ENCODE results near the gene SEC61A1. TPM values are rescaled to one million over a fixed set of nuclear protein-coding genes. Genes with fewer than 3 reads are reported as not detected.

Gene SEC61A1
- total and polyA plus RNA-seq, 8 donors: 36.8 to 200 (median 80.7) TPM

- TF ChIP-seq CTCF (IDR thresholded peaks at IDR 0.05) (no peak), POLR2A (IDR thresholded peaks at IDR 0.05) (no peak), EP300 (IDR thresholded peaks at IDR 0.05) (no peak), POLR2AphosphoS5 (IDR thresholded peaks at IDR 0.05) (no peak)
- Histone ChIP-seq H3K4me1 (peaks cover 38 to 55% (median 51%) of the 10 kb centered on the region in 4 donors), H3K9me3 (no peaks in the 10 kb centered on the region), H3K27ac (no peak overlapping the region), H3K4me3 (no peak overlapping the region), H3K36me3 (peaks cover 0 to 70% (median 53%) of the 10 kb centered on the region in 4 donors), H3K27me3 (no peaks in the 10 kb centered on the region)
- no peak for DNase-seq
- 73 to 86% (median 81%) methylated on average over 10 of the region's 10 CpGs for WGBS, 5 donors
- intact Hi-C loops (cut with DNase I; ENCODE audit: low total_unique reads): no loop called here
These were observed 30.3 kb downstream of the SEC61A1 start for GRCh38 chr3:128082546-128082945.

GRCh38 chr3:128083396-128083795 is 31.2 kb downstream of the SEC61A1 start:
- peak in 1 of 2 donors; percentile 32 for DNase-seq
- WGBS, 5 donors: 67 to 81% (median 73%) methylated on average over 5 to 10 of the region's 10 CpGs
- intact Hi-C loops (cut with DNase I; ENCODE audit: low total_unique reads): no loop called here
- Histone ChIP-seq H3K36me3 (peaks cover 0 to 75% (median 54%) of the 10 kb centered on the region in 4 donors), H3K27ac (peak overlapping the region in 3 of 5 donors; percentile 51 to 72 (median 66)), H3K4me3 (no peak overlapping the region), H3K9me3 (no peaks in the 10 kb centered on the region), H3K4me1 (peaks cover 38 to 54% (median 48%) of the 10 kb centered on the region in 4 donors), H3K27me3 (no peaks in the 10 kb centered on the region)
- TF ChIP-seq EP300 (IDR thresholded peaks at IDR 0.05) (no peak), POLR2A (IDR thresholded peaks at IDR 0.05) (no peak), CTCF (IDR thresholded peaks at IDR 0.05) (no peak), POLR2AphosphoS5 (IDR thresholded peaks at IDR 0.05) (no peak)

- Histone ChIP-seq H3K4me1 (peaks cover 38 to 54% (median 48%) of the 10 kb centered on the region in 4 donors), H3K4me3 (no peak overlapping the region), H3K9me3 (no peaks in the 10 kb centered on the region), H3K36me3 (peaks cover 0 to 71% (median 51%) of the 10 kb centered on the region in 4 donors), H3K27ac (peak overlapping the region; percentile 44 to 72 (median 62)), H3K27me3 (no peaks in the 10 kb centered on the region)
- intact Hi-C loops (cut with DNase I; ENCODE audit: low total_unique reads): no loop called here
- peak in 1 of 2 donors; percentile 62 for DNase-seq
- WGBS, 5 donors: 37 to 48% (median 40%) methylated on average over 9 of the region's 9 CpGs
- TF ChIP-seq POLR2AphosphoS5 (IDR thresholded peaks at IDR 0.05) (peak in 2 of 3 donors; percentile 21 to 60), POLR2A (IDR thresholded peaks at IDR 0.05) (no peak)
These were observed 31.9 kb downstream of the SEC61A1 start for GRCh38 chr3:128083980-128084674.

- no peak for TF ChIP-seq EP300 (IDR thresholded peaks at IDR 0.05)
- no peak for TF ChIP-seq CTCF (IDR thresholded peaks at IDR 0.05)
- no peak for TF ChIP-seq POLR2AphosphoS5 (IDR thresholded peaks at IDR 0.05)
- no peak for TF ChIP-seq POLR2A (IDR thresholded peaks at IDR 0.05)
- intact Hi-C loops (cut with DNase I; ENCODE audit: low total_unique reads): no loop called here
- H3K4me3 ChIP-seq: no peak overlapping the region
- 23 to 46% (median 38%) methylated on average over 6 of the region's 6 CpGs for WGBS, 5 donors
- H3K27ac ChIP-seq: peak overlapping the region; percentile 51 to 72 (median 66)
- no peaks in the 10 kb centered on the region for H3K9me3 ChIP-seq
- peaks cover 0 to 68% (median 49%) of the 10 kb centered on the region in 4 donors for H3K36me3 ChIP-seq
- H3K4me1 ChIP-seq: peaks cover 38 to 54% (median 48%) of the 10 kb centered on the region in 4 donors
- DNase-seq: no peak
- no peaks in the 10 kb centered on the region for H3K27me3 ChIP-seq
These were observed 32.4 kb downstream of the SEC61A1 start for GRCh38 chr3:128084675-128085021.

- no peak for DNase-seq
- intact Hi-C loops (cut with DNase I; ENCODE audit: low total_unique reads): no loop called here
- no peaks in the 10 kb centered on the region for H3K27me3 ChIP-seq
- H3K9me3 ChIP-seq: no peaks in the 10 kb centered on the region
- 96 to 100% (median 100%) methylated on average over 1 of the region's 1 CpG for WGBS, 5 donors
- H3K36me3 ChIP-seq: peaks cover 0 to 51% (median 32%) of the 10 kb centered on the region in 4 donors
- peaks cover 11 to 24% (median 19%) of the 10 kb centered on the region in 4 donors for H3K4me1 ChIP-seq
- no peak overlapping the region for H3K4me3 ChIP-seq
- H3K27ac ChIP-seq: no peak overlapping the region
- TF ChIP-seq EP300 (IDR thresholded peaks at IDR 0.05) (no peak), CTCF (IDR thresholded peaks at IDR 0.05) (no peak), POLR2A (IDR thresholded peaks at IDR 0.05) (no peak), POLR2AphosphoS5 (IDR thresholded peaks at IDR 0.05) (no peak)
These were observed 36.9 kb downstream of the SEC61A1 start for GRCh38 chr3:128089135-128089534.
